Suppressor macrophage treated with lipopolysaccharide for 1 hour (primary cell): ENCODE data around the gene CHKB.
A peak's percentile ranks its signal among the peaks of the same experiment; 100 is the strongest.

Experiments
- DNase-seq, 3 donors: peaks; one replicate each; pipeline ENCODE4 v3.0.0-alpha.2; 2020 to 2022

The CHKB gene

GRCh38 chr22:50571264-50572175 is 11.1 kb downstream of the CHKB start:
- no peak for DNase-seq

GRCh38 chr22:50570861-50571260 is 11.8 kb downstream of the CHKB start:
- DNase-seq, result no peak

- no peak for DNase-seq
These were observed 12.6 kb downstream of the CHKB start for GRCh38 chr22:50569896-50570535.

- no peak for DNase-seq
These were observed 13.6 kb downstream of the CHKB start for GRCh38 chr22:50569041-50569459.

GRCh38 chr22:50568626-50569025 is 14.0 kb downstream of the CHKB start:
- DNase-seq, result no peak

- DNase-seq, result no peak
These were observed 14.9 kb downstream of the CHKB start for GRCh38 chr22:50567721-50568252.

- no peak for DNase-seq
These were observed 18.4 kb downstream of the CHKB start for GRCh38 chr22:50564289-50564688.

- DNase-seq, result peak in 1 of 3 donors; percentile 20
These were observed 19.1 kb downstream of the CHKB start for GRCh38 chr22:50563413-50564160.

GRCh38 chr22:50562523-50563412 is 19.9 kb downstream of the CHKB start, which contains the start of gene SYCE3:
Gene SYCE3 (minus strand): TSS chr22:50562919. CDS start chr22:50556405, 6,514 bp downstream.
- DNase-seq, result peak; percentile 97 to 99 (median 99)

GRCh38 chr22:50561401-50562358 is 21.0 kb downstream of the CHKB start:
- no peak for DNase-seq

GRCh38 chr22:50560034-50560433 is 22.6 kb downstream of the CHKB start:
- no peak for DNase-seq

GRCh38 chr22:50556703-50557102 is 25.9 kb downstream of the CHKB start:
- DNase-seq, result no peak

- DNase-seq, result no peak
These were observed 29.3 kb downstream of the CHKB start for GRCh38 chr22:50553310-50553709.

- DNase-seq, result peak in 1 of 3 donors; percentile 16
These were observed 31.4 kb downstream of the CHKB start for GRCh38 chr22:50551160-50551752.

GRCh38 chr22:50550395-50550794 is 32.3 kb downstream of the CHKB start:
- peak in 1 of 3 donors; percentile 13 for DNase-seq

GRCh38 chr22:50548921-50549790 is 33.5 kb downstream of the CHKB start:
- peak in 1 of 3 donors; percentile 13 for DNase-seq

GRCh38 chr22:50548040-50548920 is 34.4 kb downstream of the CHKB start:
- peak in 2 of 3 donors; percentile 17 to 23 for DNase-seq
